Measurements from ENCODE around the gene RNF224.

DNA sequence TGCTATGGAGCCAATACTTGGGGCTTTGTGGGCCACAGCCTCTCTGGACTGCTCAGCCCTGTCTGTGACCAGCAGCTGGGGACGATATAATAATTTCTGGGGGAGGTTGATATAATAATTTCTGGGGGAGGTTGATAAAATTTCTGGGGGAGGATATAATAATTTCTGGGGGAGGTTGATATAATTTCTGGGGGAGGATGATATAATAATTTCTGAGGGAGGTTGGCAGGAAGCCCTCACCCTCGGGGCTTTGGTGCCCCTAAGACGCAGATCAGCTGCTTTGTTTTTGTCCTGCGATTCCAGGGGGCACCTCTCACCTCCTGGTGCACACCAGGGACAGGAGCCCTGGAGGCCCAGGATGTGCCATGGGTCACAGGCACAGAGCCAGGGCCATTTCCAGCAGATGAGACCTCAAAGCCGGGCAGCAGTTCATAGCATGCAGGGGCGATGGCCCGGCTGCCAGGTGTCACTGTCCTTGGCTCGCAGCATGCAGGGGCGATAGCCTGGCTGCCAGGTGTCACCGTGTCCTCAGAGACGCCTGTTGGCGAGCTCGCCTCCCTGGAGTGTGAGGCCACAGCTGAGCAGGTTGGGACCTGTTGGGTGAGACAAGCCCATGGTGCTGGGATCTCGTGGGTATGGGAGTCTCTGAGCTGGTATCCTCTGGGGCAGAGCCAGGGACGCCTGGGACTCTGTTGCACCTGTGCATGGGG lies 46.5 kb downstream of the RNF224 start:
- TF ChIP-seq, protein P1, sequence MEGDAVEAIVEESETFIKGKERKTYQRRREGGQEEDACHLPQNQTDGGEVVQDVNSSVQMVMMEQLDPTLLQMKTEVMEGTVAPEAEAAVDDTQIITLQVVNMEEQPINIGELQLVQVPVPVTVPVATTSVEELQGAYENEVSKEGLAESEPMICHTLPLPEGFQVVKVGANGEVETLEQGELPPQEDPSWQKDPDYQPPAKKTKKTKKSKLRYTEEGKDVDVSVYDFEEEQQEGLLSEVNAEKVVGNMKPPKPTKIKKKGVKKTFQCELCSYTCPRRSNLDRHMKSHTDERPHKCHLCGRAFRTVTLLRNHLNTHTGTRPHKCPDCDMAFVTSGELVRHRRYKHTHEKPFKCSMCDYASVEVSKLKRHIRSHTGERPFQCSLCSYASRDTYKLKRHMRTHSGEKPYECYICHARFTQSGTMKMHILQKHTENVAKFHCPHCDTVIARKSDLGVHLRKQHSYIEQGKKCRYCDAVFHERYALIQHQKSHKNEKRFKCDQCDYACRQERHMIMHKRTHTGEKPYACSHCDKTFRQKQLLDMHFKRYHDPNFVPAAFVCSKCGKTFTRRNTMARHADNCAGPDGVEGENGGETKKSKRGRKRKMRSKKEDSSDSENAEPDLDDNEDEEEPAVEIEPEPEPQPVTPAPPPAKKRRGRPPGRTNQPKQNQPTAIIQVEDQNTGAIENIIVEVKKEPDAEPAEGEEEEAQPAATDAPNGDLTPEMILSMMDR (conservative IDR thresholded peaks at IDR 0.05; ENCODE audit: low read depth in 2 of 2) = no peak
- TF ChIP-seq EZH2 (IDR thresholded peaks at IDR 0.05; ENCODE audit: low read depth, unreplicated experiment) = no peak
- TF ChIP-seq, protein P2, sequence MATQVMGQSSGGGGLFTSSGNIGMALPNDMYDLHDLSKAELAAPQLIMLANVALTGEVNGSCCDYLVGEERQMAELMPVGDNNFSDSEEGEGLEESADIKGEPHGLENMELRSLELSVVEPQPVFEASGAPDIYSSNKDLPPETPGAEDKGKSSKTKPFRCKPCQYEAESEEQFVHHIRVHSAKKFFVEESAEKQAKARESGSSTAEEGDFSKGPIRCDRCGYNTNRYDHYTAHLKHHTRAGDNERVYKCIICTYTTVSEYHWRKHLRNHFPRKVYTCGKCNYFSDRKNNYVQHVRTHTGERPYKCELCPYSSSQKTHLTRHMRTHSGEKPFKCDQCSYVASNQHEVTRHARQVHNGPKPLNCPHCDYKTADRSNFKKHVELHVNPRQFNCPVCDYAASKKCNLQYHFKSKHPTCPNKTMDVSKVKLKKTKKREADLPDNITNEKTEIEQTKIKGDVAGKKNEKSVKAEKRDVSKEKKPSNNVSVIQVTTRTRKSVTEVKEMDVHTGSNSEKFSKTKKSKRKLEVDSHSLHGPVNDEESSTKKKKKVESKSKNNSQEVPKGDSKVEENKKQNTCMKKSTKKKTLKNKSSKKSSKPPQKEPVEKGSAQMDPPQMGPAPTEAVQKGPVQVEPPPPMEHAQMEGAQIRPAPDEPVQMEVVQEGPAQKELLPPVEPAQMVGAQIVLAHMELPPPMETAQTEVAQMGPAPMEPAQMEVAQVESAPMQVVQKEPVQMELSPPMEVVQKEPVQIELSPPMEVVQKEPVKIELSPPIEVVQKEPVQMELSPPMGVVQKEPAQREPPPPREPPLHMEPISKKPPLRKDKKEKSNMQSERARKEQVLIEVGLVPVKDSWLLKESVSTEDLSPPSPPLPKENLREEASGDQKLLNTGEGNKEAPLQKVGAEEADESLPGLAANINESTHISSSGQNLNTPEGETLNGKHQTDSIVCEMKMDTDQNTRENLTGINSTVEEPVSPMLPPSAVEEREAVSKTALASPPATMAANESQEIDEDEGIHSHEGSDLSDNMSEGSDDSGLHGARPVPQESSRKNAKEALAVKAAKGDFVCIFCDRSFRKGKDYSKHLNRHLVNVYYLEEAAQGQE (IDR thresholded peaks at IDR 0.05; ENCODE audit: unreplicated experiment) = no peak
- TF ChIP-seq STAT1 (IDR thresholded peaks at IDR 0.05; ENCODE audit: unreplicated experiment) = no peak
- no peak for TF ChIP-seq EZH2phosphoT487 (IDR thresholded peaks at IDR 0.05; ENCODE audit: unreplicated experiment)
